ENCODE results near the gene PABPN1.

The PABPN1 gene

DNA sequence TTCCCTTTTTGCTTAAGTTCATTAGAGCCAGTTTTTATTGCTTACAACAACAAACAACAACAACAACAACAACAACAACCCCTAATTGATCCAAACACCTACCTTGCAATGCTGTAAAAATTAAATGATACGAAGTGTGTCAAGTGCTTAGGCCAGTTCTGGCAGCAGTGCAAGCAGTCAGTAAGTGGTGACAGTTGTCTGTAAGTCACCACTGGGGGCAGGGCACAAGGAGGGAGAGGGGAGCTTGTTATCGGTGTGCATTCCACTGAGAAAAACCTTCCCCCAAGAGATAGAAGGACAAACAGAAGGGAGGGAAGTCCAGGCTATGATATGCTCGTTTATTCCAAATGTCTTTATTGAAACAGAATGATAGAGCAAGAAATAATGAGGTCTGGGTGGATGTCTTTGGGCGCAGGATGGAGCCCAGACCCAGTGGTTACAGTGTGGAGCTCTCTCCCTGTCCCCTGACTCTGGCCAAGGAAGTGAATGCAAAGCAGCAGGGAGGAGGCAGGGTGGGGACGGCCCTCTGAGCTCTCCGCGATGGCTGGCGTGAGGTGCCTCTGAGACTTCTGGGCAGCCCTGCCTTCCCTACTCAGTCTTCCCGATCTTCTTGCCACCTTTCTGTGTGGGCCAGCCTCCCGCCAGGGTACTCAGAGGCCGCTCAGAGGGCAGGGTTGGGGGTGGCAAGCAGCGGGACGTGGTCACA lies 24.9 kb downstream of the PABPN1 start:
- Mint-ChIP-seq H3K4me3 (no peak overlapping the region), H3K4me1 (peaks cover 6% of the 10 kb centered on the region), H3K27me3 (no peaks in the 10 kb centered on the region), H3K36me3 (no peaks in the 10 kb centered on the region), H3K9me3 (no peaks in the 10 kb centered on the region), H3K27ac (no peak overlapping the region)

DNA sequence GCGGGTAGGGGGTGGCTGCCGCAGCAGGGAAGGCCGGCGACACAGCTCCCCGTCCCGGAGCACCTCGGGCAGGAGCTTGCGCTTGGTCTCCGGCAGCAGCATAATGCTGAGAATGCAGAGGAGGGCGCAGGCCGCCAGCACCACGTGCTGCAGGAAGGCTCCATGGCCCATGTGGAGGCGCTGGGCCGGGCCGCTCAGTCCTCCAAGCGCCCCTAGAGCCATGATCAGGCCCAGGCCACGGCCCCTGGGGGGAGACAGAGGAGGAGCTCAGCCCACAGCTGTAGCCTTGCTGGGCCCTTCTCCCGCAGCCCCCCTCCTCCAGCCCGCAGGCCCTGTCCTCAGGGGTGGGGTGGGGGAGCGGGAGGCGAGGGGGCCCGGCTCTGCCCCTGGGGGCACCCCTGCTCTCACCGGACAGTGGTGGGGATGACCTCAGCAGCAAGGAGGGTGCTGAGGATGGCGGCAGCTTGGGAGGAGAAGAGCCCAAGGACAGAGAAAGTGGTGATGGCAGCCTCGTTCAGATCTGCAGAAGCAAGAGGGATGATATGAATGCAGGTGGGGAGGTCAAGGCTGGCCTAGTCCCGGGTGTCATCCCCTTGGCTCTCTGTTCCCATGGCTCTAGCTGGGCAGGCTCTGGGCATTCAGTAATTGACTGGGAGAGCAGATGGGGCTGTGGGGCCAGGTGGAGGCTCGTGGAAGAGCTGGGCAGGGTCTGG lies 25.6 kb downstream of the PABPN1 start:
- no peaks in the 10 kb centered on the region for H3K9me3 Mint-ChIP-seq
- H3K27me3 Mint-ChIP-seq = no peaks in the 10 kb centered on the region
- no peaks in the 10 kb centered on the region for H3K36me3 Mint-ChIP-seq
- H3K4me3 Mint-ChIP-seq = no peak overlapping the region
- H3K27ac Mint-ChIP-seq = no peak overlapping the region
- peaks cover 10% of the 10 kb centered on the region for H3K4me1 Mint-ChIP-seq

DNA sequence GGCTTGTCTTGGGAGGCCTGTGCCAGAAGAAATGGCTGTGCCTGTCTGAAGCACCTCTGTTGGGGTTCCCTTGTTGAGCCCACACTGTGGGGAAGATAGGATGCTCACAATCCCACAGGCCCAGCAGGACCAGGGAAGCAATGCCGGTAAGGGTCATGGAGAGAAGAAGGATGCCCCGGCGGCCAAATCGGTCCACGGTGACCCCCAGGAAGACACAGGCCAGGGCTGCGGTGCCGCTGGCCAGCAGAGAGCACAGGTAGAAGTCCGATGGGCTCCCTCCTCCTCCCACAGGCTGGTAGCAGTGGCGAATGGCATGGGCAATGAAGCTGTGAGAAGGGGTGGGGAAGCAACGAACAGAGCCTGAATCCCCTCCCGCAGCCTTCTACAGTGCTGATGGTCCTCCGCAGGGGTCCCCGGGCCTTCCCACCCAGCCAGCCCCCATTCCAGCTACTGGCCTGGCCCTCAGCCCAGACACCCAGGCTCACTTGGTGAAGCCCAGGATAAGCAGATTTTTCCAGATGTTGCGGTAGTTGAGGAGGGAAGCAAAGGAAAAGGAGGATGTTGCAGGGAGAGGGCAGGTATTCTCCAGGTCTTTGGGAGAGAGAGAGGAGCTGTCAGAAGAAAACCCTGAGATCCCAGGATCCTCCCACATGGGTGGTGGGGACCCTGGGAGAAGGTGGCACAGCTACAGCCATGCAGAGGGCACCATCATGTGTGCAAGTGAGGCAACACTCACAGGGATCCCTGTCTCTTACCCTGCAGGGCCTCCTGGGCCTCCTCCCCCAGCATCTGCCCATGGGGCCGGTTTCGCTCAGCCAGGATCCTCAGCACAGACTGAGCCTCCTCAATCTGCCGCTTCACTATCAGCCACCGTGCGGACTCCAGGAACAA lies 26.4 kb downstream of the PABPN1 start:
- Mint-ChIP-seq H3K27me3 (no peaks in the 10 kb centered on the region), H3K4me3 (no peak overlapping the region), H3K4me1 (peaks cover 10% of the 10 kb centered on the region), H3K9me3 (no peaks in the 10 kb centered on the region), H3K36me3 (no peaks in the 10 kb centered on the region), H3K27ac (no peak overlapping the region)

DNA sequence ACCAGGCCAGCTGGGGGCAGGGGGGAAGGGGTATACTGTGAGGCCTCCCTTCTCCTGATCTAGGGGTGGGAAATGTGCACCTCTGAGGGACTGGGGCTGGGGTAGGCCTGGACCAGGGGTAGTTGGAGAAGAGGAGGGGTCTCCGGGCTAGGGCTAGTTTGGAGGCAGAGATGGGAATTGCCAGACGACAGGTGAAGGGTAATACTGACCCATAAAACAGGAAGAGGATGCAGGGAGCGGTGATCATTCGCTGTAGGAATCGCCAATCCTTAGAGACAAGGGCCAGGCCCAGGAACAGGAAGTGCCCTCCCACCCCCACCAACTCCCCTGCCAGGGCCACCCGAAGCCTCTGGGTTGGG lies 27.0 kb downstream of the PABPN1 start:
- no peaks in the 10 kb centered on the region for H3K36me3 Mint-ChIP-seq
- no peak overlapping the region for H3K4me3 Mint-ChIP-seq
- H3K27me3 Mint-ChIP-seq = no peaks in the 10 kb centered on the region
- peaks cover 15% of the 10 kb centered on the region for H3K4me1 Mint-ChIP-seq
- H3K9me3 Mint-ChIP-seq = no peaks in the 10 kb centered on the region
- H3K27ac Mint-ChIP-seq = no peak overlapping the region

DNA sequence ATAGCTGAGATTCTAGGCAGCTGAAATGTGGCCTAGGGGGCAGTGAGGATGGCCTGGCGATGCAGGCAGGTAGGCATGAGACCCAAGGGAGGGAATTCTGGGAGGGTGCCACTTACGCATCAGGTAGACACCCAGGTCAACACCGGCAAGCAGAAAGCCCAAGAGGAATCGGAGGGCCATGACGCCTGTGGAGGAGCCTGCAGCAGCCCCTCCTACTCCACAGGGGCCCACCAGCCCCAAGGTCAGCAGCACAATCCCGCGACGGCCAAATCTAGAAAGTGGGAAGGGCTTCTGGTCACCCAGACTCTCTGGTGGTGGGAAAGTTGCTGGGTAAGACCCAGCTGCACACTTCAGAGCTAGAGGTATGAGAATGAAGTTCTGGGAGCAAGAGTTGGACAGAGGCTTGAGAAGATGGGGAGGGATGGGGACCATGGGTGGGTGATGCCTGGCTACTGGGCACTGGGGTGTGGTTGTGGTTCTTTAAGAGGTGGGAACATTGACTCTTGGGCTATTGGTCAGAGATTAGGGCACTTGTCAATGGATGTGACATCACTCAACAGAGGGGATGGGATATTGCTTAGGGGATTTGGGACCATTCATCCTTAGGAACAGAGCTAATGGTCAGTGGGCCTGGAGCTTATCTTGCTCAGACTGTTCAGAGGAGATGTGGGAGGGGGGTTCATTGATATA lies 28.0 kb downstream of the PABPN1 start:
- Mint-ChIP-seq H3K9me3 (no peaks in the 10 kb centered on the region), H3K27me3 (peaks cover 1% of the 10 kb centered on the region), H3K4me1 (peaks cover 21% of the 10 kb centered on the region), H3K27ac (no peak overlapping the region), H3K36me3 (no peaks in the 10 kb centered on the region), H3K4me3 (no peak overlapping the region)

DNA sequence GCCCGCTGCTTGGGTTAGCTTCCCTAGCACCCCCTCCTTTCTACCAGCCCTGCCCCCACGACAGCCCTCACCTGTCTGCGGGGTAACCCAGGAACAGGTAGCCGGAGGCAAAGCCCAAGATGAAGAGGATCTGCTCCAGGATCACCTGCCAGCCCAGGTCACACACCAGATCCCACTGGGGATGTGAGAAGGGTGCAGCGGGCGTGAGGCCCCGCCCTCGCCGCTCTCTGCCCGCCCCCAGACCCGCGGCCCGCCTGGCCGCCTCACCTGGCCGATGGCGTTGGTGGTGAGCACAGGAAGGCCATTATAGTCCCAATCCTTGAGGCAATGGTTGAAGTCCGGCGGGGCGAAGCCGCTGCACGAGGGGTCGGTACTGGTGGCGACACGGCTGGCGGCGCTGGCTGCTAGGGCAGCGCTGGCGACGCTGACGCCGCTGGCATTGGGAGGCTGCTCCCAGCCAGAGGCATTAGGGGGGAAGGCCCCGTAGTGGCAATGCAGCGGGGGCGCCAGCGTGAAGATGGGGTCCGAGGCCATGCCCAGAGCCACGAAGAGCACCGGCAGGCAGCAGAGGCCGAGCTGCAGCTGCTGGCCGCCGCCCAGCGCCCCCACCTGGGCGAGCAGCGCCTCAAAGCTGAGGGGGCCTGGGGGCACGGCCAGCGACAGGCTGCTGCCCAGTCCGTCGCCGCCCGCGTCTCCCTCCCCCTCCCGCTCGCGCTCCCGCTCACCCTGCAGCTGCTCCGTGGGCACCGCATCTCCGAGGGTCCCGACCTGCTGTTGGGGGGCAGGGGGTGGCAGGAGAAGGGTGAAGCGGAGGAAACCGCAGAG lies 30.6 kb downstream of the PABPN1 start:
- Mint-ChIP-seq H3K27ac (no peak overlapping the region), H3K27me3 (peaks cover 1% of the 10 kb centered on the region), H3K4me1 (peaks cover 21% of the 10 kb centered on the region), H3K4me3 (peak overlapping the region; percentile 81), H3K9me3 (no peaks in the 10 kb centered on the region), H3K36me3 (no peaks in the 10 kb centered on the region)

DNA sequence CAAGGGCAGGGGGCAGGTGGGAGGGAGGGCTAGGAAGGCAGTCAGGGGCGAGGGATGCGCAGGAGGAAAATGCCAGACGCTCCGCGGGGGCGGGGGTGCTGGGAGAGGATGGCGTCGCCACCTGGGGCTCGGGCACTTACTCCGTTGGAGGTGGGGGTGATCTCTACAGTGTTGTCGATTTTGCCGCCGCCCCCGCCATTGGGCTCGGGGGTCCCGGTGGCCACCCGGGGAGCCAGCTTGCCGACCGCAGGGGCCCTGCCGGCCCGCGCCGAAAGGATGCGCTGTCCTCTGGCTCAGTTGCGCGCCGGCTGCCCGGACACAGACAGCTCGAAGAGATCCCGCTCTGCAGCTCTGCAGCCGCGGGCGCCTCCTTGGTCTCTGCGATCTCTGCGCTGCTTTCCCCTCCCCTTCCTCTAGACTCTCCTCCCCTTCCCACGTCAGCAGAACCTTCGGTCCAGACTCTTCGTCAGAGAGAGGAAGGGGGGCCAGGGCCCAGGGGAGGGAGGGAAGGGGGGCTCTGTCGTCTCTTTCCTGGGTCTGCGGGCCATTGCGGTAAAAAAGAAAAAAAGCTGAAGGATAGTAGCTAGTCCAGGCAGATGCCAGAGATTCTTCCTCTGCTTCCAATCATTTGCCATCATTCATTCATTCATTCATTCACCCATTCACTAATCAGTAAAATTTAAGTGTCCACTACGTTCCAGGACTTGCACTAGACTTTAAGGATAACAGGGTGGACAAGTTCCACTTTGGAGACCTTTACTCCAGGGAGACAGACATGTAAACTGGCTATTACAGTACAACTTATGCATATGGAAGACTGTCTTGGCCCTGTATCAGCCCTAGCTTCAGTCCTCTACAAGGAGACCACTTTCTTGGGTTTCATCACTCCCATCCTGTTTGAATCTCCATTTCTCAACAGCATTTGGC lies 31.5 kb downstream of the PABPN1 start, which contains the start of gene SLC22A17:
Gene SLC22A17, minus strand, starts transcription at position 382 of the 927 bp plus-strand sequence.
- Mint-ChIP-seq H3K4me3 (peak within 1 kb of the TSS; percentile 81), H3K36me3 (no peaks in the 10 kb centered on the region), H3K9me3 (no peaks in the 10 kb centered on the region), H3K4me1 (peaks cover 21% of the 10 kb centered on the region), H3K27me3 (peaks cover 1% of the 10 kb centered on the region), H3K27ac (peak within 1 kb of the TSS; percentile 81)

DNA sequence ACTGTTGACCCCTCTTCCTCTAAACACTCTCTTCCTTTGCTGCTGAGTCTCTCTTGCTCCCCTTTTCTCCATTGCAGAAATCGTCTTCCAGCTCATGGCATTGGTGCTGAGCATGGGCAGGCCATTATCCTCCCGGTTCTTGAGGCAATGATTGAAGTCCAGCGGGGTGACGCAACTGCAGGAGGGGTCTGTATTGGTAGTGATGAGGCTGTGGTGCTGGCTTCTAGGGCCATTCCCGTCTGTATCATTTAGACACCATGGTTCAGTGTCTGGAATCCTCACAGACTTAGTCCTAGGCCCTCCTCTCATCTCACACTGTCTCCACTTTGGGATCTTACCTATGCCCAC lies 32.1 kb downstream of the PABPN1 start:
- no peaks in the 10 kb centered on the region for H3K9me3 Mint-ChIP-seq
- no peaks in the 10 kb centered on the region for H3K36me3 Mint-ChIP-seq
- H3K4me3 Mint-ChIP-seq = peak overlapping the region; percentile 81
- H3K27me3 Mint-ChIP-seq = peaks cover 1% of the 10 kb centered on the region
- peaks cover 21% of the 10 kb centered on the region for H3K4me1 Mint-ChIP-seq
- H3K27ac Mint-ChIP-seq = no peak overlapping the region

DNA sequence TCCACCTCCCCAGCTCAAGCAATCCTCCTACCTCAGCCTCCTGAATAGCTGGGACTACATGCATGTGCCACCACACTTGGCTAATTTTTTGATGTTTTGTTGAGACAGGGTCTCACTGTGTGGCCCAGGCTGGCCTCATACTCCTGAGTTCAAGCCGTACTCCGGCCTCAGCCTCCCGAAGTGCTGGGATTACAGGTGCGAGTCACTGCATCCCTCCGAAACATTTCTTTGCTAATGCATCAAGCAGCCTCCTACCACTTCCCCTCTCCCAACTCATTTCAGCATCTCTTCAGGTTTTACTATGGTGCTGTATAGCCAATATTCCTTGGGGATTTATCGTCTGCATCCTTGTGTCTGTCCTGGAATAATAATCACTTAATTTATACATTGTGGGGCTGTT lies 33.7 kb downstream of the PABPN1 start:
- H3K36me3 Mint-ChIP-seq = no peaks in the 10 kb centered on the region
- peaks cover 21% of the 10 kb centered on the region for H3K4me1 Mint-ChIP-seq
- peaks cover 1% of the 10 kb centered on the region for H3K27me3 Mint-ChIP-seq
- no peak overlapping the region for H3K27ac Mint-ChIP-seq
- no peaks in the 10 kb centered on the region for H3K9me3 Mint-ChIP-seq
- no peak overlapping the region for H3K4me3 Mint-ChIP-seq

DNA sequence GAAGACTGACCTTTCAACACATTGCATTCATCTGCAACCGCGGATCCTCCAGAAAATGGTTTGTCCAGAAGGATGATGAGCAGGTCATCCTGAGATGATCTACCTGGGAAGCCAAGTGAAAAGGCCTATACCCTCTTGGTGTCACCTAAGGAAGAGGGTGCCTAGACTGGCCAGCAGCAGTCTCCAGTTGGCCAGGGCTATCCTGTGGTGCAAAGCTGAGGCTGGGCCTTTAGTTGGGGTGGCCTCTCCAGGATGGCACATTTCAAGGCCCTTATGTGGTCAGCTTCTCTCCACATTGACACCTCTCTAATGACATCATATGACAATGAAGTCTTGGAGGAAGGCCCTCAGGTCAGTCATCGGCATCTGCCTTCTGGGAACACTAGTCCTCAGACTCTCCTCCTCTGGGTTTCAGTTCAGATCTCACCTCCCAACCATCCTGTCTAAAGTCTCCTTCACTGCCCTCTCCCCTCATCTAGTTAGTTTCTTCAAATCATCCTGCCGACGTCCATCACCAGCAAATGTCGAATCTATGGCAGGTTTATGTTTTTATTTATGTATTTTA lies 34.7 kb downstream of the PABPN1 start:
- Mint-ChIP-seq H3K27me3 (peaks cover 1% of the 10 kb centered on the region), H3K27ac (no peak overlapping the region), H3K9me3 (no peaks in the 10 kb centered on the region), H3K36me3 (no peaks in the 10 kb centered on the region), H3K4me1 (peaks cover 16% of the 10 kb centered on the region), H3K4me3 (no peak overlapping the region)

DNA sequence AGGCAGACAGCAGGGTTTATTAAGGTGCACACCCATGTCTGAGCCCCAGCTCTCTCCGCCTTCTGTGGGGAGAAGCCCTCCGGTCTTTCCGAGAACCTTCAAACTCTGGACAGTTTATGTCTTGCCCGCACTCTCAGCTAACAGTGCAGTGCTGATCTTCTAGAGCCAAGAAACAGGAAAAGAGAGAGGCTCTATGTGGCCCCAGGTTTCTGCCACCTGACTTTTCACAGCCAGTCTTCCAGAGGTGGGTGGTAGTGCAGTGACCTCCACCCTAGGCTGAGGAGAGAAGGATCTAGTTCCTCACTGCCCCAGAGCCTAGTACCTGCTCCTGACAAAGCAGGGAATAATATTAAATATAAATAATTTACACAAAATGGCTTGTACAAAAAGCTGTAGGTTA lies 35.4 kb downstream of the PABPN1 start:
- H3K4me1 Mint-ChIP-seq = peaks cover 11% of the 10 kb centered on the region
- H3K4me3 Mint-ChIP-seq = no peak overlapping the region
- no peak overlapping the region for H3K27ac Mint-ChIP-seq
- no peaks in the 10 kb centered on the region for H3K36me3 Mint-ChIP-seq
- H3K9me3 Mint-ChIP-seq = no peaks in the 10 kb centered on the region
- peaks cover 1% of the 10 kb centered on the region for H3K27me3 Mint-ChIP-seq

DNA sequence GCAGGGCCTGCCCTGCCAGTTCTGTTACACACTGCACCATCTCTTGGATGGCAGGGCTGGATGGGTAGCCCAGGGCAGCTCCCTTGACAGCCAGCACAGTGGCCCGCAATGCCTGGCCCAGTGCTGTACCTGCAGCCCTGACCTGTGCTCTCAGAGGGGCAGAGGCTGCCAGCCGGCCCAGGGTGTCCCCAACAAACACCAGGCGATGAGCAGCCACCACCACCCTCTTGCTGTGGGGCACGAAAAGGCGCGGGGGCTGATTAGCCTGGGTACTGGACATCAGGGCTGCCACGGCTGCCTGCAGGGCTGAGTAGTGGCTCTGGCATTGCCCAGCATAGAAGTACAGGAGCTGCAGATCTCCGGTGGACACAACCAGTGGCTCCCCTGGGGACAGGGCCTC lies 36.0 kb downstream of the PABPN1 start:
- H3K27me3 Mint-ChIP-seq = peaks cover 1% of the 10 kb centered on the region

DNA sequence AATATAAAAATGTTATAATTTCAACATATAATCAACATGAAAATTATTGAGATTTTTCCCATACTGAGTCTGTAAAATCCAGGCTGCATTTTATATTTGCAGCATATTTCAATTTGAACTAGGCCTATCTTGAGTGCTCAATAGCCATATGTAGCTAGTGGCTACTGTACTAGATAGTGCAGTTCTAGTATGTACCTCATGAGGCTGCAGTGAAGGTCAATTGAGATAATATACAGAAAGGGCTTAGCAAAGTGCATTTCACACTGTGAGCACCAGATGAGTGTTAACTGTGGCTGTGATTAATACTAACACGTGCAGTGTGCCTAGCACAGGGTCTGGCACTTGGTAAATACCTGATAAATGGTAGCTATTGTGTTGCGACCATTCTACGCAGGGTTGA lies 36.8 kb downstream of the PABPN1 start:
- Mint-ChIP-seq H3K27ac (no peak overlapping the region), H3K4me3 (no peak overlapping the region), H3K36me3 (no peaks in the 10 kb centered on the region), H3K27me3 (peaks cover 1% of the 10 kb centered on the region), H3K4me1 (peaks cover 8% of the 10 kb centered on the region), H3K9me3 (no peaks in the 10 kb centered on the region)

More for the DNA sequence above, 36.0 kb downstream of the PABPN1 start:
- Mint-ChIP-seq H3K4me3 (no peak overlapping the region), H3K4me1 (peaks cover 11% of the 10 kb centered on the region), H3K9me3 (no peaks in the 10 kb centered on the region), H3K27ac (no peak overlapping the region), H3K36me3 (no peaks in the 10 kb centered on the region)
